Left lung (tissue), 10 donors: ENCODE results near the gene ANKRD13A. TPM values are rescaled to one million over a fixed set of nuclear protein-coding genes. Genes with fewer than 3 reads are reported as not detected.

ENCODE experiments used
- ATAC-seq: fragments of 200-7000 bp; cut with Tn5 transposase; one replicate; pipeline ENCODE4 v1.9.1; 2020; ENCODE audit warnings: moderate library complexity
- DNase-seq, 4 donors: peaks; one replicate each; pipeline ENCODE4 v3.0.0-alpha.2; 2013 to 2020
- H3K27ac ChIP-seq, 2 donors: fragments of 200-600 bp; sonication (generic) in 1 of 2; one replicate each; pipeline versions ENCODE4 v1.5.0 to v1.8.0; 2020 to 2021
- H3K27me3 ChIP-seq, 2 donors: fragments of 200-600 bp; sonication (generic) in 1 of 2; one replicate each; pipeline versions ENCODE4 v1.5.0 to v1.8.0; 2020 to 2021
- H3K36me3 ChIP-seq, 2 donors: fragments of 200-600 bp; sonication (generic) in 1 of 2; one replicate each; pipeline versions ENCODE4 v1.5.0 to v1.8.0; 2020 to 2021
- H3K4me1 ChIP-seq, 2 donors: fragments of 200-600 bp; one replicate each; pipeline ENCODE4 v1.8.0; 2021
- H3K4me3 ChIP-seq, 2 donors: fragments of 200-600 bp; sonication (generic) in 1 of 2; one replicate each; pipeline versions ENCODE4 v1.5.0 to v1.8.0; 2020 to 2021; ENCODE audit warnings: mild to moderate bottlenecking in 1 of 2
- H3K9me3 ChIP-seq, 2 donors: fragments of 200-600 bp; sonication (generic) in 1 of 2; one replicate each; pipeline versions ENCODE4 v1.5.0 to v1.8.0; 2020 to 2021
- CTCF ChIP-seq, 2 donors: fragments of 200-600 bp; sonication (generic) in 1 of 2; IDR thresholded peaks; one replicate each; pipeline versions ENCODE4 v1.5.0 to v1.8.0; 2021; ENCODE audit warnings: antibody characterized with exemption in 2 of 2
- intact Hi-C, 2 donors: fragments of 100-400 bp; cut with DNase I; formaldehyde crosslinking; loops; one replicate each; pipeline versions ENCODE4 v1.11.2 to v1.14.2; 2022
- polyA plus RNA-seq, 6 donors: library from polyadenylated mRNA; unstranded; fragments of 120-200 nt; gene quantifications; one replicate each; pipeline ENCODE4 v1.2.1, GENCODE V29; 2013; ENCODE audit not compliant: insufficient read length in 6 of 6
- total RNA-seq, 2 donors: library from RNA; stranded (reverse); fragmentation: NEBNext Ultra II Directional; extraction: Animal tissue kit (Norgen Biotek cat#: 25700); gene quantifications; one replicate each; pipeline ENCODE4 v1.2.1, GENCODE V29; 2021
- donor health status: DM: no; HTN: yes; CAD: no.
- donor health status: DM: no; HTN: no; CAD: no.

Gene ANKRD13A
- total and polyA plus RNA-seq, 8 donors = 38.3 to 69.9 (median 43.3) TPM

GRCh38 chr12:109966546-109966945 is 32.7 kb upstream of the ANKRD13A start:
- ATAC-seq = no peak
- Histone ChIP-seq H3K36me3 (peaks cover 0 to 93% of the 10 kb centered on the region in 2 donors), H3K27ac (no peak overlapping the region), H3K4me1 (peaks cover 4 to 9% of the 10 kb centered on the region in 2 donors), H3K27me3 (no peaks in the 10 kb centered on the region), H3K4me3 (no peak overlapping the region), H3K9me3 (no peaks in the 10 kb centered on the region)
- DNase-seq = no peak
- intact Hi-C loops = no loop called here
- no peak for TF ChIP-seq CTCF (IDR thresholded peaks at IDR 0.05)

GRCh38 chr12:109967383-109968031 is 31.7 kb upstream of the ANKRD13A start:
- Histone ChIP-seq H3K4me1 (peaks cover 4 to 9% of the 10 kb centered on the region in 2 donors), H3K27ac (no peak overlapping the region), H3K4me3 (no peak overlapping the region), H3K36me3 (peaks cover 0 to 92% of the 10 kb centered on the region in 2 donors), H3K9me3 (no peaks in the 10 kb centered on the region), H3K27me3 (no peaks in the 10 kb centered on the region)
- ATAC-seq = no peak
- no peak for TF ChIP-seq CTCF (IDR thresholded peaks at IDR 0.05)
- intact Hi-C loops = no loop called here
- DNase-seq = no peak

- intact Hi-C loops = no loop called here
- Histone ChIP-seq H3K36me3 (peaks cover 0 to 92% of the 10 kb centered on the region in 2 donors), H3K4me1 (peaks cover 4 to 9% of the 10 kb centered on the region in 2 donors), H3K4me3 (no peak overlapping the region), H3K27me3 (no peaks in the 10 kb centered on the region), H3K27ac (no peak overlapping the region), H3K9me3 (no peaks in the 10 kb centered on the region)
- ATAC-seq (no peak), DNase-seq (no peak)
- TF ChIP-seq CTCF (IDR thresholded peaks at IDR 0.05) = no peak
Measured at GRCh38 chr12:109968032-109968420, 31.2 kb upstream of the ANKRD13A start.

GRCh38 chr12:109968801-109969200 is 30.4 kb upstream of the ANKRD13A start:
- peaks cover 0 to 92% of the 10 kb centered on the region in 2 donors for H3K36me3 ChIP-seq
- no peak for TF ChIP-seq CTCF (IDR thresholded peaks at IDR 0.05)

GRCh38 chr12:109972821-109973220 is 26.4 kb upstream of the ANKRD13A start:
- Histone ChIP-seq H3K27me3 (no peaks in the 10 kb centered on the region), H3K4me1 (peaks cover 0 to 11% of the 10 kb centered on the region in 2 donors), H3K27ac (no peak overlapping the region), H3K36me3 (peaks cover 0 to 98% of the 10 kb centered on the region in 2 donors), H3K4me3 (no peak overlapping the region), H3K9me3 (no peaks in the 10 kb centered on the region)
- intact Hi-C loops = no loop called here
- no peak for TF ChIP-seq CTCF (IDR thresholded peaks at IDR 0.05)
- no peak for ATAC-seq
- DNase-seq = no peak

More at GRCh38 chr12:109968801-109969200, 30.4 kb upstream of the ANKRD13A start:
- H3K4me1 ChIP-seq = peaks cover 0 to 12% of the 10 kb centered on the region in 2 donors
- no peak overlapping the region for H3K4me3 ChIP-seq
- H3K9me3 ChIP-seq = no peaks in the 10 kb centered on the region
- no peak for DNase-seq
- no peak overlapping the region for H3K27ac ChIP-seq
- no peaks in the 10 kb centered on the region for H3K27me3 ChIP-seq
- intact Hi-C loops = no loop called here
- no peak for ATAC-seq
